GM12878 (cell line): ENCODE measurements around the gene TUBGCP3. TPM values are rescaled to one million over a fixed set of nuclear protein-coding genes. Genes with fewer than 3 reads are reported as not detected.

Experiments
- ATAC-seq: fragments of 200-7000 bp; cut with Tn5 transposase; 3 replicates; pipeline ENCODE4 v1.9.1; 2020; ENCODE audit warnings: mild to moderate bottlenecking, moderate library complexity
- BruUV-seq: library from RNA; stranded (reverse); fragments of 400-500 nt; replicated peaks from 2 replicates; lab custom pipeline; 2021; lab: Mats Ljungman, UMichigan
- CTCF ChIA-PET: fragments of 300-600 bp; sonication (Branson Sonifier 250); formaldehyde crosslinking; extraction: SDS; loops from one replicate; lab custom pipeline; 2021; ENCODE audit warnings: inconsistent platforms; lab: Yijun Ruan, JAX
- POLR2A ChIA-PET: fragments of 350-600 bp; formaldehyde crosslinking; extraction: SDS; loops from one replicate; lab custom pipeline; 2021; ENCODE audit warnings: inconsistent platforms; lab: Charles Lee
- RAD21 ChIA-PET: fragments of 300-600 bp; sonication (Branson Sonifier 250); formaldehyde crosslinking; loops from one replicate; lab custom pipeline; 2023; ENCODE audit warnings: antibody characterized with exemption; ENCODE audit not compliant: unreplicated experiment; lab: Charles Lee
- SMC1A ChIA-PET: fragments of 300-600 bp; sonication (Branson Sonifier 250); formaldehyde crosslinking; loops from one replicate; lab custom pipeline; 2023; ENCODE audit not compliant: unreplicated experiment, uncharacterized antibody; lab: Charles Lee
- DNase-seq: peaks from one replicate; pipeline ENCODE4 v3.0.0-alpha.2; 2011; ENCODE audit warnings: low read depth, low spot score
- FAIRE-seq: peaks from 3 replicates; lab custom pipeline; 2011; peaks lifted over from hg19 to GRCh38; lab: Jason Lieb, UNC
- H2AFZ ChIP-seq: 2 replicates; pipeline ENCODE4 v1.6.0; 2011; ENCODE audit warnings: low read depth, low read length, control low read depth; ENCODE audit not compliant: control insufficient read depth
- H3K27ac ChIP-seq: 2 replicates; pipeline ENCODE4 v1.5.1; 2011; ENCODE audit warnings: control low read depth; ENCODE audit not compliant: control insufficient read depth, insufficient read depth
- H3K27me3 ChIP-seq, 2 experiments: replicated peaks in 1 of 2; 2 replicates each; pipeline versions ENCODE4 v1.6.0 to v1.6.1; 2011; ENCODE audit warnings: low read length in 1 of 2; ENCODE audit not compliant: control insufficient read depth in 2 of 2, insufficient read depth in 2 of 2
- H3K36me3 ChIP-seq, 2 experiments: 2 replicates each; pipeline ENCODE4 v1.5.1; 2011; ENCODE audit warnings: low read length in 1 of 2; ENCODE audit not compliant: control insufficient read depth in 2 of 2, insufficient read depth in 2 of 2
- H3K4me1 ChIP-seq: 2 replicates; pipeline ENCODE4 v1.6.1; 2011; ENCODE audit warnings: mild to moderate bottlenecking, low read length, moderate library complexity, mixed read lengths; ENCODE audit not compliant: control insufficient read depth, insufficient read depth
- H3K4me2 ChIP-seq: 2 replicates; pipeline ENCODE4 v1.6.0; 2011; ENCODE audit warnings: control low read depth; ENCODE audit not compliant: control insufficient read depth, insufficient read depth
- H3K4me3 ChIP-seq: fragments of 200-600 bp; sonication (generic); 2 replicates; pipeline ENCODE4 v1.5.1; 2016
- H3K79me2 ChIP-seq: 2 replicates; pipeline ENCODE4 v1.6.0; 2011; ENCODE audit warnings: low read length; ENCODE audit not compliant: control insufficient read depth, insufficient read depth
- H3K9ac ChIP-seq: 2 replicates; pipeline ENCODE4 v1.8.0; 2011; ENCODE audit warnings: low read length, control low read depth, mixed read lengths; ENCODE audit not compliant: control insufficient read depth, insufficient read depth
- H3K9me3 ChIP-seq: replicated peaks from 3 replicates; pipeline ENCODE4 v1.5.1; 2011; ENCODE audit warnings: mild to moderate bottlenecking, low read length; ENCODE audit not compliant: control insufficient read depth, insufficient read depth
- H4K20me1 ChIP-seq: 2 replicates; pipeline ENCODE4 v1.6.0; 2011; ENCODE audit not compliant: control insufficient read depth, insufficient read depth
- EGR1 ChIP-seq, 2 experiments: IDR thresholded peaks; 1 replicate in 1 of 2; 2 replicates in 1 of 2; pipeline ENCODE4 v1.6.1; 2011 to 2012; ENCODE audit warnings: low read depth in 2 of 2, low read length in 2 of 2, borderline replicate concordance in 1 of 2, mild to moderate bottlenecking in 1 of 2, moderate library complexity in 1 of 2
- MLLT1 ChIP-seq: fragments of 450-650 bp; IDR thresholded peaks from 2 replicates; pipeline ENCODE4 v1.6.1; 2016; ENCODE audit warnings: mild to moderate bottlenecking
- NFYA ChIP-seq: IDR thresholded peaks from 2 replicates; pipeline ENCODE4 v1.6.1; 2011; ENCODE audit warnings: low read depth, mild to moderate bottlenecking, low read length, improper control_type of control experiment, borderline replicate concordance
- NKRF ChIP-seq: fragments of 450-650 bp; conservative IDR thresholded peaks from 2 replicates; pipeline ENCODE4 v1.6.1; 2017; ENCODE audit warnings: mild to moderate bottlenecking, moderate library complexity
- PAX5 ChIP-seq: IDR thresholded peaks from 2 replicates; pipeline ENCODE4 v1.6.1; 2011; ENCODE audit warnings: low read depth, low read length, borderline replicate concordance
- RAD51 ChIP-seq: fragments of 450-650 bp; IDR thresholded peaks from 2 replicates; pipeline ENCODE4 v1.6.1; 2016; ENCODE audit warnings: moderate library complexity, mild to moderate bottlenecking, inconsistent platforms
- RBBP5 ChIP-seq: fragments of 200-600 bp; sonication (generic); conservative IDR thresholded peaks from 2 replicates; pipeline ENCODE4 v1.6.1; 2016
- RELB ChIP-seq: fragments of 450-650 bp; IDR thresholded peaks from 2 replicates; pipeline ENCODE4 v1.6.1; 2017; ENCODE audit warnings: low read depth, mild to moderate bottlenecking, moderate library complexity
- SREBF2 ChIP-seq: IDR thresholded peaks from 2 replicates; pipeline ENCODE4 v1.6.1; 2012; ENCODE audit warnings: mild to moderate bottlenecking, low read length
- ZBTB33 ChIP-seq: fragments of 450-650 bp; IDR thresholded peaks from 2 replicates; pipeline ENCODE4 v1.6.1; 2017; ENCODE audit warnings: mild to moderate bottlenecking
- ZBTB40 ChIP-seq: fragments of 450-650 bp; IDR thresholded peaks from 2 replicates; pipeline ENCODE4 v1.6.1; 2016; ENCODE audit warnings: mild to moderate bottlenecking, moderate library complexity, borderline replicate concordance
- WGBS: methylation state at CpG from one replicate; pipeline ENCODE4 v1.1.6; 2016; ENCODE audit warnings: low lambda C conversion rate; ENCODE audit not compliant: insufficient replicate concordance, insufficient coverage; ENCODE audit errors: missing lambda C conversion rate; 5-methylcytosine and 5-hydroxymethylcytosine counted together
- in situ Hi-C: fragments of 300-500 bp; cut with MboI; formaldehyde crosslinking; loops from 9 replicates; pipeline ENCODE4 v1.14.3; 2018; ENCODE audit warnings: mixed read lengths
- intact Hi-C: fragments of 100-400 bp; cut with micrococcal nuclease; formaldehyde crosslinking; loops from one replicate; pipeline ENCODE4 v1.14.2; 2022; ENCODE audit not compliant: unreplicated experiment
- polyA plus RNA-seq, 11 experiments: library from polyadenylated mRNA; depleted of rRNA in 4 of 11; unstranded in 6 of 11; stranded (reverse) in 5 of 11; fragments of >200 nt; fragmentation: Nextera tagmentation in 4 of 11; fragmentation: Illumina TruSeq in 1 of 11; extraction: Ambion mirVana in 4 of 11; extraction: Trizol in 1 of 11; gene quantifications; 1 replicate in 1 of 11; 2 replicates in 10 of 11; pipeline versions ENCODE4 v1.2.1 to v1.2.3, GENCODE V29; 2011 to 2016; ENCODE audit warnings: inconsistent platforms in 2 of 11, missing spikeins in 2 of 11, low read depth in 1 of 11
- total RNA-seq, 4 experiments: library from RNA; depleted of rRNA in 3 of 4; stranded (reverse); fragments of >200 nt in 3 of 4; fragmentation: Illumina TruSeq in 1 of 4; extraction: Trizol in 1 of 4; gene quantifications; 2 replicates each; pipeline versions ENCODE4 v1.2.1 to v1.2.3, GENCODE V29; 2013 to 2021

TUBGCP3 gene
- total and polyA plus RNA-seq, 10 of the 15 experiments (the other 5 are each of a cell fraction or from before 2014, with no cell fraction given), result 4.0 to 34.0 (median 22.6) TPM

GRCh38 chr13:112636401-112636975, 48.5 kb upstream of the TUBGCP3 start:
- no peaks in the 10 kb centered on the region for H3K9me3 ChIP-seq
- DNase-seq (no peak), ATAC-seq (no peak), FAIRE-seq (no peak)
- H3K27ac ChIP-seq, result no peak overlapping the region
- no peaks in the 10 kb centered on the region for H3K79me2 ChIP-seq
- ChIA-PET POLR2A (no interaction called here), SMC1A (no interaction called here), RAD21 (no interaction called here), CTCF (no interaction called here)
- H2AFZ ChIP-seq, result no peak overlapping the region
- H3K4me2 ChIP-seq, result no peak overlapping the region
- no peaks in the 10 kb centered on the region for H4K20me1 ChIP-seq
- intact Hi-C loops (no loop called here), in situ Hi-C loops (loop anchor here (5.0 kb wide), 1 partner anchor 236 kb away; no protein-coding TSS in a partner anchor)
- H3K36me3 ChIP-seq, result no peaks in the 10 kb centered on the region
- no peak overlapping the region for H3K9ac ChIP-seq
- no peak overlapping the region for H3K4me3 ChIP-seq
- no peaks in the 10 kb centered on the region; the same call in 1 of the 2 replicates for H3K4me1 ChIP-seq
- 53% methylated on average over 18 of the region's 19 CpGs for WGBS
- no TSS peak for BruUV-seq
- peaks cover 0 to 4% of the 10 kb centered on the region in 2 experiments; a peak in 2 of 4 replicates for H3K27me3 ChIP-seq
- no peak for TF ChIP-seq MLLT1
- no peak for TF ChIP-seq NFYA
- no peak for TF ChIP-seq RELB
- TF ChIP-seq RAD51, result no peak
- no peak for TF ChIP-seq PAX5
- TF ChIP-seq EGR1 (IDR thresholded peaks at IDR 0.05; ENCODE audit: borderline replicate concordance in 1 of 2, low read depth in 2 of 2, low read length in 2 of 2), result no peak
- TF ChIP-seq ZBTB33, result no peak
- TF ChIP-seq RBBP5, result no peak
- TF ChIP-seq NKRF, result no peak
- TF ChIP-seq SREBF2, result no peak
- TF ChIP-seq ZBTB40, result no peak
